Measurements from ENCODE around the gene MUC15. TPM values are rescaled to one million over a fixed set of nuclear protein-coding genes. Genes with fewer than 3 reads are reported as not detected.

The MUC15 gene
- total and polyA plus RNA-seq, 2 of the 4 experiments (the other 2 are of a cell fraction): not detected

- ChIA-PET POLR2A (ENCODE audit: unreplicated experiment) (interaction anchor here (0.6 kb wide), 1 partner anchor 19 kb away, joined by 4 read pairs; no protein-coding TSS in a partner anchor), CTCF (no interaction called here)
- no peaks in the 10 kb centered on the region for H4K20me1 ChIP-seq (ENCODE audit: insufficient read depth, low read length)
- no peak overlapping the region for H4K91ac ChIP-seq (ENCODE audit: insufficient read depth, low read depth, low read length)
- H3K36me3 ChIP-seq (ENCODE audit: control insufficient read depth, insufficient read depth, low read length): no peaks in the 10 kb centered on the region
- H3K4me2 ChIP-seq (ENCODE audit: low read depth, low read length): no peak overlapping the region
- TF ChIP-seq FOS (IDR thresholded peaks at IDR 0.05; ENCODE audit: low read depth, low read length) (no peak), POLR2A (IDR thresholded peaks at IDR 0.05; ENCODE audit: low read depth, low read length) (no peak), MAFK (IDR thresholded peaks at IDR 0.05; ENCODE audit: low read depth, low read length) (no peak), NFE2L2 (IDR thresholded peaks at IDR 0.05; ENCODE audit: low read depth, low read length) (no peak), MXI1 (IDR thresholded peaks at IDR 0.05; ENCODE audit: borderline replicate concordance, low read depth, low read length) (no peak), USF2 (IDR thresholded peaks at IDR 0.05; ENCODE audit: low read depth, low read length) (no peak), CEBPB (IDR thresholded peaks at IDR 0.05; ENCODE audit: low read depth, low read length) (no peak), MAZ (IDR thresholded peaks at IDR 0.05; ENCODE audit: borderline replicate concordance, low read depth, low read length) (no peak), RCOR1 (IDR thresholded peaks at IDR 0.05; ENCODE audit: insufficient replicate concordance, low read length) (no peak), ELK1 (IDR thresholded peaks at IDR 0.05; ENCODE audit: borderline replicate concordance, low read depth, low read length) (no peak)
- TF ChIP-seq, protein P1, sequence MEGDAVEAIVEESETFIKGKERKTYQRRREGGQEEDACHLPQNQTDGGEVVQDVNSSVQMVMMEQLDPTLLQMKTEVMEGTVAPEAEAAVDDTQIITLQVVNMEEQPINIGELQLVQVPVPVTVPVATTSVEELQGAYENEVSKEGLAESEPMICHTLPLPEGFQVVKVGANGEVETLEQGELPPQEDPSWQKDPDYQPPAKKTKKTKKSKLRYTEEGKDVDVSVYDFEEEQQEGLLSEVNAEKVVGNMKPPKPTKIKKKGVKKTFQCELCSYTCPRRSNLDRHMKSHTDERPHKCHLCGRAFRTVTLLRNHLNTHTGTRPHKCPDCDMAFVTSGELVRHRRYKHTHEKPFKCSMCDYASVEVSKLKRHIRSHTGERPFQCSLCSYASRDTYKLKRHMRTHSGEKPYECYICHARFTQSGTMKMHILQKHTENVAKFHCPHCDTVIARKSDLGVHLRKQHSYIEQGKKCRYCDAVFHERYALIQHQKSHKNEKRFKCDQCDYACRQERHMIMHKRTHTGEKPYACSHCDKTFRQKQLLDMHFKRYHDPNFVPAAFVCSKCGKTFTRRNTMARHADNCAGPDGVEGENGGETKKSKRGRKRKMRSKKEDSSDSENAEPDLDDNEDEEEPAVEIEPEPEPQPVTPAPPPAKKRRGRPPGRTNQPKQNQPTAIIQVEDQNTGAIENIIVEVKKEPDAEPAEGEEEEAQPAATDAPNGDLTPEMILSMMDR (conservative IDR thresholded peaks at IDR 0.05; ENCODE audit: low read depth, low read length): no peak
- no peak overlapping the region for H3K4me3 ChIP-seq (ENCODE audit: insufficient read depth, low read depth, low read length)
- H2AK5ac ChIP-seq (ENCODE audit: low read depth, low read length): no peak overlapping the region
- H3K4ac ChIP-seq (ENCODE audit: low read depth, low read length): no peak overlapping the region
- H3K23ac ChIP-seq (ENCODE audit: low read depth, low read length): no peak overlapping the region
- no peak overlapping the region for H3K56ac ChIP-seq (ENCODE audit: extremely low read depth, insufficient read depth, low read length)
- no peak overlapping the region for H2BK15ac ChIP-seq (ENCODE audit: low read depth, low read length)
- no peak overlapping the region for H3K18ac ChIP-seq (ENCODE audit: low read depth, low read length)
- no peak overlapping the region for H2AFZ ChIP-seq (replicated peaks; ENCODE audit: low read length, poor library complexity)
- no peak overlapping the region for H2BK20ac ChIP-seq (ENCODE audit: low read depth, low read length)
- no peak overlapping the region for H2BK120ac ChIP-seq (ENCODE audit: low read depth, low read length)
- in situ Hi-C loops (cut with MboI; ENCODE audit: low sequenced_read_pairs) (no loop called here), dilution Hi-C loops (cut with HindIII; ENCODE audit: low sequenced_read_pairs, unreplicated experiment) (no loop called here), intact Hi-C loops (cut with micrococcal nuclease) (no loop called here)
- no peaks in the 10 kb centered on the region for H3K4me1 ChIP-seq (ENCODE audit: control insufficient read depth, insufficient read depth, low read length)
- H3K79me1 ChIP-seq (ENCODE audit: low read depth in 1 of 2, low read length in 2 of 2): no peaks in the 10 kb centered on the region
- no CpG with 5 or more reads among the region's 2 CpGs for WGBS, 2 experiments (ENCODE audit: extremely low coverage in 2 of 2, insufficient read length in 1 of 2)
- no peak overlapping the region for H4K5ac ChIP-seq (ENCODE audit: low read depth, low read length)
- H3K9ac ChIP-seq (ENCODE audit: low read depth, low read length): no peak overlapping the region
- DNase-seq (no peak), ATAC-seq (ENCODE audit: low read depth) (no peak)
- no peaks in the 10 kb centered on the region for H3K27me3 ChIP-seq (ENCODE audit: control insufficient read depth, insufficient read depth, low read length)
- no peak overlapping the region for H4K8ac ChIP-seq (ENCODE audit: low read depth in 2 of 2, low read length in 2 of 2)
- H3K9me3 ChIP-seq (ENCODE audit: control insufficient read depth, insufficient read depth, low read length): no peaks in the 10 kb centered on the region
- H2AK9ac ChIP-seq (replicated peaks; ENCODE audit: low read depth, low read length, poor library complexity): no peak overlapping the region
- H3K14ac ChIP-seq (replicated peaks; ENCODE audit: low read depth, low read length): no peak overlapping the region
- no peak overlapping the region for H3K27ac ChIP-seq (ENCODE audit: insufficient read depth, low read length)
- no peaks in the 10 kb centered on the region for H3K9me1 ChIP-seq (ENCODE audit: insufficient read depth, low read length)
- BruUV-seq (replicated peaks): no TSS peak
- no peak overlapping the region for H2BK5ac ChIP-seq (ENCODE audit: low read depth, low read length, poor library complexity, severe bottlenecking)
Measured at GRCh38 chr11:26512196-26512595, 59.9 kb downstream of the MUC15 start.

All from IMR-90 (cell line).